GM19240 (cell line): ENCODE results near the gene CACNA1F.

ENCODE experiments used
- DNase-seq: peaks from one replicate; pipeline ENCODE4 v3.0.0; 2011; ENCODE audit warnings: low spot score; ENCODE audit not compliant: insufficient read length

Gene CACNA1F

GRCh38 chrX:49233176-49233575, at the start of gene CACNA1F:
CACNA1F (minus strand) TSS chrX:49233340; CDS start chrX:49233309, 31 bp downstream.
- DNase-seq = no peak

GRCh38 chrX:49282647-49283011, 49.5 kb upstream of the CACNA1F start:
- no peak for DNase-seq

- no peak for DNase-seq
Observed at GRCh38 chrX:49278081-49278480, 44.9 kb upstream of the CACNA1F start.

DNA sequence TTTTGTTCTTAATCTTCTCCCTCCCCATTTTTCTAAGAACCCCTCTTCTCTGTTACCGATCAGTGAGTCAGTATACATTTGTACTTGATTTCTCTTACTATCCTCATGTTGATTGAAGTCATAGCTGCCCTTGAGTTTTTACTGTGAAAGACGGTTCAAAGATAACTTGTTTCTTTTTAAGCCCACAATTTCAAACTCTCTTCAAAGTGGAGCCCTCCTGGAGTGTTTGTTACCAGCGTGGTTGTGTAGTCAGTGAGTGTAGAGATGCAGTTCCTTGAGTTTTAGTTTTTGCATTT, 44.3 kb upstream of the CACNA1F start:
- no peak for DNase-seq

- DNase-seq = no peak
Observed at GRCh38 chrX:49276671-49277534, 43.8 kb upstream of the CACNA1F start.

DNA sequence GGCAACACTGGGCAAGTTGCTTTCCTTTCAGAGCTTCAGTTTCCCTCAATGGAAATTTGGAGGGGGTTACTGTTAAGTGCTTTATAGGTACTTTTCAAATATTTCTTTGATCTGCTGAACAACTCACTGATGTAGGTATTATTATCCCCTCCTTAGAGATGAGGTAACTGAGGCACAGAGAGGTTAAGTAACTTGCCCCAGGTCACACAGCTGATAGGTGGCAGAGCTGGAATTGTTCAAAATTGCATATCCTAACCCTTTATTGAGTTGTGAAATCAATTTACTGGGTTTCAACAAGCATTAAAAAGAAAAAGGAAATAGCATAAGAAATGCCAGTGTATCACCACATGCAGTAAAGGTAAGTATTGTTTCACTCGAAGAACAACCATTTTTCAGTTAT, 43.1 kb upstream of the CACNA1F start:
- DNase-seq = no peak

- DNase-seq = no peak
Observed at GRCh38 chrX:49273181-49273727, 40.1 kb upstream of the CACNA1F start.

GRCh38 chrX:49272421-49272820, 39.3 kb upstream of the CACNA1F start:
- no peak for DNase-seq

DNA sequence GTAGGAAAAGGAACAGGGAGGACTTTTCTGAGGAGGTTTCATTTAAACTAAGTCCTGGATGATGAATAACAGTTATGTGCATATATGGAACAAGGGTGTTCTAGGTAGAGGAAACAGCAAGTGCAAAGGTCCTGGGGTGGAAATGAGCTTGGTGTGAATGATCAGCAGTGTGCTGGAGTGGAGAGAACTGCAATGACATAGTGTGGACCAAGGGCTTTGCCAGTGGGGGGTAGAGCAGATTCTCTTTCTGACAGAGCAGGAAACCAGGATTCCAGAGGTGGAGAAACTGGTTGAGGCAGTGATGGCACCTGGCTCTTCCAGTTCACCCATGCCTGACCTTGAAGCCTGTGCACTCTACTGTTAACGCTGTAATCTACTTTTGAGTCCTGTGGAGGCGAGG, 38.2 kb upstream of the CACNA1F start:
- no peak for DNase-seq

- DNase-seq = no peak
Observed at GRCh38 chrX:49270249-49270921, 37.2 kb upstream of the CACNA1F start.

- no peak for DNase-seq
Observed at GRCh38 chrX:49269767-49270248, 36.7 kb upstream of the CACNA1F start, which contains the start of gene PPP1R3F. PPP1R3F (plus strand) TSS chrX:49269793; CDS start chrX:49269870, 77 bp downstream.

GRCh38 chrX:49269010-49269766, 36.0 kb upstream of the CACNA1F start:
- DNase-seq = peak; percentile 80

DNA sequence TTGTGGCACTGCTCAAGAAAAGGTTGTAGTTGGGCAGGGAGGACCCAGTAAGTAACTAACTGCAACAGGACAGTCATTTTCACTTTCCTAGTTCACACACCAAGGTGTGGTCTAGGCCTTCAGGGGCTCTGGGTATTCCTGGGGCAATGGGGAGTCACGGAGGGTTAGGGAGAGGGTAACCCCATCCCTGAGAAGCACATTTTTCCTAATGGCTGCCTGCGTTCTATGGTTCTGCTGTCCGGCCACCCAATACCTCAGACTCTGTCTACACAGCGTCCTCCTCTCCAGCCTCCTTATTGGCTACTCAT, 35.5 kb upstream of the CACNA1F start:
- no peak for DNase-seq

DNA sequence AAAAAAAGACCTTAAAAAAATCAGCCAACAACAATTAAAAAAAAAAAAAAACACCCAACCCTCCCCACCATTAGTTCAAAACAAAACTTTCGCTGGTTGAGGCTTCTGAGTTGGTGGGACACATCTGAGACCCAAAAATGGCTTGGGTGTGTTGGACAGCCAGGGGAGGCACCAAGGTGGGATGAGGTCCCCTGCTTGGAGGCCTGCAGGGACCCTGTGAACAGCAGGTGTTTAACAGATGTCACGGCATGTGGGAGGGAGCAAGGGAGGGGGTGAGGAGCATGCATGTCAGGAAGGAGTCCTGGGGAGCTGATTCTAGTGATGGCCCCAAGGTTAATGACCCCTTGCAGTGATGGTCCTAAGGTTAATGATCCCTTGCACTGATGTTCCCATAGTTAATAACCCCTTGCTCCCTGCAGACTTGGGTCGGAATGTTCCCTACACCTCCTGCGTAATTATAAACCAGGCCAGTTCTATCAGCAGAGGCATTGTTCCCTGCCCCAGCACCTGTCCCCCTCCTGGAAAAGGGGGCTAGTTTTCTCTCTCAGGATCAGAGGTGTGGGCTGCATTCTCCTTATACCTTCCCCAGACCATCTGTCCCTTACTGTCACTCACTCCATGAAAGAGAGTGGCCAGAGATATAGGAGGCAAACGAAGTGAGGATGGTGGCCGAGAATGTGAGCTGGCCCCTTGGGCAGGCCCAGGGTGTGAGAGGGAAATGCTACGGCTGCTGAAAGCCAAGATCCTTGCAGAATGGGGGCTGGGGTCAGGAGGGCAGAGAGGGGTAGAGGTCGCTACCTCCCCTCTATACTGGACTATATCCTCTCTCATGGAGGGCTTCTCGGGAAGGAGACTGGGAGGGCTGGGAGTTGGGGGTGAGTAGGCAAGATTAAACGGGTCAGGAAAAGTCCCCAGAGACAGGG, 33.6 kb upstream of the CACNA1F start:
- no peak for DNase-seq

GRCh38 chrX:49264460-49264859, 31.3 kb upstream of the CACNA1F start, which contains the start of gene FOXP3:
FOXP3 (minus strand) TSS chrX:49264710; CDS start chrX:49258505, 6,205 bp downstream.
- no peak for DNase-seq

DNA sequence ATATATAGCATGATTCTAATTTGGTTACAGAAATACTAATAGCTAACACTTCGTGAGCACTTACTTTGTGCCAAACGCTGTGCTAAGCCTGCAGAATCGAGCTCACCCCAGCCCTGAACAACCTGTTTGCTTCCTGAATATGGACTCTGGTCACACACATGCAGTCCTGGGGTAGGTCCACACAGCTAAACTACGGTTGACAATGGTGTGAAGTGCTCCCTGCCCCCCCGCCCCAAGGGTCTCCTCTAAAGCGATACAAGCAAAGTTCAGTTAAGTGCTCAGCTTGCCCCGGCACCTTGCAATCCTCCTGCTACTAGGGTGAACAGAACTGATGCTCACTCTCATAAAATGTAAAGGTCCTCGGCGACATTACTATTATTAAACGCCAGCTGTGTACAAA, 30.5 kb upstream of the CACNA1F start:
- no peak for DNase-seq

DNA sequence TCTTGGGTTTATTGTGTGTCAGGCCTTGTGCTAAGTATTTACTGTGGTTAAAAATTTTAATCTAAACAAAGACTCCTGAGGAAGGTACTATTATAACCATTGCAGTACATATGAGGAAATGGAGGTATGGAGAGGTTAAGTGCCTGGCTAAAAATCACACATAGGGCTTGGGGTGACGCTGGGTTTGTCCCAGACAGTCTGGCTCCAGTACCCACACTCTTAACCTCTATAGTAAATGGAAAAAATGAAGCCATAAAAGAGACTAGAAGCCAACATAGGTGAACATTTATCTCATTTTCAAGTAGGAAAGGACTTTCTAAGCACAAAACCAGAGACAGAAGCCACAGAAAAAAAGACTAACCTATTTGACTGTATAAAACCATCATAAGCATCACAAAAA, 29.5 kb upstream of the CACNA1F start:
- no peak for DNase-seq

GRCh38 chrX:49260221-49260985, 27.3 kb upstream of the CACNA1F start:
- no peak for DNase-seq

- DNase-seq = no peak
Observed at GRCh38 chrX:49258749-49259124, 25.6 kb upstream of the CACNA1F start.
